OCI-LY7 (cell line): ENCODE measurements around the gene AGTRAP. TPM values are rescaled to one million over a fixed set of nuclear protein-coding genes. Genes with fewer than 3 reads are reported as not detected.

Experiments
- BruUV-seq: library from RNA; stranded (reverse); fragments of 400-500 nt; replicated peaks from 2 replicates; lab custom pipeline; 2021; lab: Mats Ljungman, UMichigan
- CTCF ChIA-PET: fragments of 300-600 bp; sonication (Branson Sonifier 250); formaldehyde crosslinking; loops from one replicate; lab custom pipeline; 2022; ENCODE audit warnings: antibody characterized with exemption; ENCODE audit not compliant: unreplicated experiment; lab: Charles Lee
- POLR2A ChIA-PET: fragments of 300-600 bp; sonication (Branson Sonifier 250); formaldehyde crosslinking; loops from one replicate; lab custom pipeline; 2022; ENCODE audit warnings: antibody characterized with exemption; lab: Charles Lee
- DNase-seq: peaks from one replicate; pipeline ENCODE4 v3.0.0-alpha.2; 2015; ENCODE audit warnings: low spot score
- H2AFZ ChIP-seq: fragments of 200-600 bp; sonication (generic), shearing (Covaris generic); 2 replicates; pipeline ENCODE4 v1.6.1; 2014; ENCODE audit warnings: mild to moderate bottlenecking, antibody characterized with exemption, low read length, moderate library complexity
- H3K27ac ChIP-seq: fragments of 200-600 bp; sonication (generic); 2 replicates; pipeline ENCODE4 v1.5.1; 2014; ENCODE audit warnings: mixed run types, low read depth, mild to moderate bottlenecking, moderate library complexity, low read length, inconsistent platforms; ENCODE audit not compliant: poor library complexity, severe bottlenecking
- H3K36me3 ChIP-seq: fragments of 200-600 bp; sonication (generic); 2 replicates; pipeline ENCODE4 v1.6.1; 2014; ENCODE audit warnings: mild to moderate bottlenecking, antibody characterized with exemption, low read length, moderate library complexity, mixed read lengths; ENCODE audit not compliant: insufficient read depth
- H3K4me1 ChIP-seq: fragments of 200-600 bp; sonication (generic); 2 replicates; pipeline ENCODE4 v1.5.1; 2014; ENCODE audit warnings: mild to moderate bottlenecking, low read length; ENCODE audit not compliant: insufficient read depth, poor library complexity, severe bottlenecking
- H3K4me2 ChIP-seq: fragments of 200-600 bp; sonication (generic); 2 replicates; pipeline ENCODE4 v1.6.1; 2014; ENCODE audit warnings: mild to moderate bottlenecking, low read length
- H3K4me3 ChIP-seq: fragments of 200-600 bp; sonication (generic); 2 replicates; pipeline ENCODE4 v1.5.1; 2014; ENCODE audit warnings: mild to moderate bottlenecking, low read depth, low read length; ENCODE audit not compliant: poor library complexity, severe bottlenecking
- H3K79me2 ChIP-seq: fragments of 200-600 bp; sonication (generic); 2 replicates; pipeline ENCODE4 v1.6.1; 2016; ENCODE audit warnings: low read depth, mild to moderate bottlenecking, low read length, moderate library complexity, mixed read lengths; ENCODE audit not compliant: insufficient read depth
- H3K9me2 ChIP-seq: fragments of 200-600 bp; sonication (generic); 2 replicates; pipeline ENCODE4 v1.6.1; 2016; ENCODE audit warnings: mild to moderate bottlenecking, low read length, mixed read lengths; ENCODE audit not compliant: insufficient read depth
- H3K9me3 ChIP-seq: fragments of 200-600 bp; sonication (generic); 2 replicates; pipeline ENCODE4 v1.6.1; 2014; ENCODE audit warnings: mild to moderate bottlenecking, mixed run types, low read length, mixed read lengths
- H4K20me1 ChIP-seq: fragments of 200-600 bp; sonication (generic); 2 replicates; pipeline ENCODE4 v1.6.1; 2014; ENCODE audit warnings: mild to moderate bottlenecking, antibody characterized with exemption, low read length, moderate library complexity, mixed read lengths; ENCODE audit not compliant: insufficient read depth
- EZH2phosphoT487 ChIP-seq: fragments of 200-600 bp; sonication (generic); IDR thresholded peaks from 2 replicates; pipeline ENCODE4 v1.6.1; 2018; ENCODE audit warnings: low read depth, borderline replicate concordance, mild to moderate bottlenecking, mixed run types, antibody characterized with exemption, low read length, moderate library complexity, mixed read lengths
- intact Hi-C: fragments of 100-400 bp; cut with micrococcal nuclease; formaldehyde crosslinking; loops from one replicate; pipeline ENCODE4 v1.10.0; 2022; ENCODE audit not compliant: unreplicated experiment
- total RNA-seq, 2 experiments: library from RNA; depleted of rRNA in 1 of 2; stranded (reverse); fragments of >200 nt in 1 of 2; shearing (Covaris generic) in 1 of 2; gene quantifications; 2 replicates each; pipeline ENCODE4 v1.2.3, GENCODE V29; 2014 to 2022
- TF ChIP-seq, protein P1 (sequence below): fragments of 200-600 bp; sonication (generic); conservative IDR thresholded peaks from 2 replicates; pipeline ENCODE4 v1.5.1; 2014; ENCODE audit warnings: mild to moderate bottlenecking, antibody characterized with exemption, low read length, moderate library complexity, mixed read lengths

AGTRAP gene
- total RNA-seq, 2 experiments from 2014 or later: 36.1 to 40.0 TPM

- peaks cover 59% of the 10 kb centered on the region for H3K36me3 ChIP-seq
- peaks cover 30% of the 10 kb centered on the region for H3K4me1 ChIP-seq
- no peak for TF ChIP-seq EZH2phosphoT487
- TF ChIP-seq, protein P1, sequence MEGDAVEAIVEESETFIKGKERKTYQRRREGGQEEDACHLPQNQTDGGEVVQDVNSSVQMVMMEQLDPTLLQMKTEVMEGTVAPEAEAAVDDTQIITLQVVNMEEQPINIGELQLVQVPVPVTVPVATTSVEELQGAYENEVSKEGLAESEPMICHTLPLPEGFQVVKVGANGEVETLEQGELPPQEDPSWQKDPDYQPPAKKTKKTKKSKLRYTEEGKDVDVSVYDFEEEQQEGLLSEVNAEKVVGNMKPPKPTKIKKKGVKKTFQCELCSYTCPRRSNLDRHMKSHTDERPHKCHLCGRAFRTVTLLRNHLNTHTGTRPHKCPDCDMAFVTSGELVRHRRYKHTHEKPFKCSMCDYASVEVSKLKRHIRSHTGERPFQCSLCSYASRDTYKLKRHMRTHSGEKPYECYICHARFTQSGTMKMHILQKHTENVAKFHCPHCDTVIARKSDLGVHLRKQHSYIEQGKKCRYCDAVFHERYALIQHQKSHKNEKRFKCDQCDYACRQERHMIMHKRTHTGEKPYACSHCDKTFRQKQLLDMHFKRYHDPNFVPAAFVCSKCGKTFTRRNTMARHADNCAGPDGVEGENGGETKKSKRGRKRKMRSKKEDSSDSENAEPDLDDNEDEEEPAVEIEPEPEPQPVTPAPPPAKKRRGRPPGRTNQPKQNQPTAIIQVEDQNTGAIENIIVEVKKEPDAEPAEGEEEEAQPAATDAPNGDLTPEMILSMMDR: no peak
- H3K9me3 ChIP-seq: no peaks in the 10 kb centered on the region
- ChIA-PET CTCF (no interaction called here), POLR2A (no interaction called here)
- no peaks in the 10 kb centered on the region for H3K9me2 ChIP-seq
- peaks cover 30% of the 10 kb centered on the region for H3K79me2 ChIP-seq
- no peak overlapping the region for H3K4me3 ChIP-seq
- no peak overlapping the region for H3K4me2 ChIP-seq
- intact Hi-C loops: no loop called here
- no TSS peak for BruUV-seq
- H2AFZ ChIP-seq: no peak overlapping the region
- DNase-seq: no peak
- H4K20me1 ChIP-seq: no peaks in the 10 kb centered on the region
- no peak overlapping the region for H3K27ac ChIP-seq
Observed at GRCh38 chr1:11800391-11800755, 64.4 kb downstream of the AGTRAP start.

Other genes with a start within 250 kb of the AGTRAP start
- gene FBXO2, start 81.7 kb upstream of the AGTRAP start, total RNA-seq (2014; rRNA removed; shearing (Covaris generic)): 1.8 and 2.7 TPM in 2 replicates
- 6.0 and 6.1 TPM in 2 replicates for gene FBXO2, start 81.7 kb upstream of the AGTRAP start, total RNA-seq (2022)
- 11.4 and 16.2 TPM in 2 replicates for gene FBXO44, start 81.3 kb upstream of the AGTRAP start, total RNA-seq (2014; rRNA removed; shearing (Covaris generic))
- 16.4 and 20.8 TPM in 2 replicates for gene FBXO44, start 81.3 kb upstream of the AGTRAP start, total RNA-seq (2022)
- gene FBXO6, start 71.9 kb upstream of the AGTRAP start, total RNA-seq (2014; rRNA removed; shearing (Covaris generic)): 0.38 and 0.57 TPM in 2 replicates
- gene FBXO6, start 71.9 kb upstream of the AGTRAP start, total RNA-seq (2022): 1.4 and 1.7 TPM in 2 replicates
- 121 and 144 TPM in 2 replicates for gene MAD2L2, start 55.0 kb upstream of the AGTRAP start, total RNA-seq (2014; rRNA removed; shearing (Covaris generic))
- gene MAD2L2, start 55.0 kb upstream of the AGTRAP start, total RNA-seq (2022): 89.7 and 97.8 TPM in 2 replicates
- 0.05 and 0.19 TPM in 2 replicates for gene DRAXIN, start 44.4 kb upstream of the AGTRAP start, total RNA-seq (2014; rRNA removed; shearing (Covaris generic))
- 0.11 and 0.15 TPM in 2 replicates for gene DRAXIN, start 44.4 kb upstream of the AGTRAP start, total RNA-seq (2022)
- gene C1orf167, start 26.1 kb downstream of the AGTRAP start, total RNA-seq (2014; rRNA removed; shearing (Covaris generic)): 4.2 and 8.0 TPM in 2 replicates
- 1.7 and 3.9 TPM in 2 replicates for gene C1orf167, start 26.1 kb downstream of the AGTRAP start, total RNA-seq (2022)
- gene MTHFR, start 69.8 kb downstream of the AGTRAP start, total RNA-seq (2014; rRNA removed; shearing (Covaris generic)): 31.3 and 31.6 TPM in 2 replicates
- gene MTHFR, start 69.8 kb downstream of the AGTRAP start, total RNA-seq (2022): 54.6 and 58.0 TPM in 2 replicates
- 16.1 and 19.7 TPM in 2 replicates for gene CLCN6, start 70.1 kb downstream of the AGTRAP start, total RNA-seq (2014; rRNA removed; shearing (Covaris generic))
- gene CLCN6, start 70.1 kb downstream of the AGTRAP start, total RNA-seq (2022): 51.3 and 65.8 TPM in 2 replicates
- not detected in 2 replicates for gene NPPA, start 111.6 kb downstream of the AGTRAP start, total RNA-seq (2014; rRNA removed; shearing (Covaris generic))
- not detected in 2 replicates for gene NPPA, start 111.6 kb downstream of the AGTRAP start, total RNA-seq (2022)
- gene NPPB, start 122.8 kb downstream of the AGTRAP start, total RNA-seq (2014; rRNA removed; shearing (Covaris generic)): not detected in 2 replicates
- gene NPPB, start 122.8 kb downstream of the AGTRAP start, total RNA-seq (2022): not detected in 2 replicates
- 42.3 and 48.3 TPM in 2 replicates for gene KIAA2013, start 190.3 kb downstream of the AGTRAP start, total RNA-seq (2014; rRNA removed; shearing (Covaris generic))
- gene KIAA2013, start 190.3 kb downstream of the AGTRAP start, total RNA-seq (2022): 43.7 and 47.2 TPM in 2 replicates
- gene PLOD1, start 198.6 kb downstream of the AGTRAP start, total RNA-seq (2014; rRNA removed; shearing (Covaris generic)): 9.4 and 11.3 TPM in 2 replicates
- gene PLOD1, start 198.6 kb downstream of the AGTRAP start, total RNA-seq (2022): 9.7 and 11.7 TPM in 2 replicates
- gene MFN2, start 244.3 kb downstream of the AGTRAP start, total RNA-seq (2014; rRNA removed; shearing (Covaris generic)): 28.3 and 32.2 TPM in 2 replicates
- 52.7 and 55.9 TPM in 2 replicates for gene MFN2, start 244.3 kb downstream of the AGTRAP start, total RNA-seq (2022)